Activated CD8-positive, alpha-beta memory T cell treated with anti-CD3 and anti-CD28 coated beads for 36 hours (primary cell): Measurements from ENCODE around the gene METTL6. TPM values are rescaled to one million over a fixed set of nuclear protein-coding genes. Genes with fewer than 3 reads are reported as not detected.
"Not testable (repeated sequence)": the region's sequence is repeated elsewhere in the genome, so short reads cannot be mapped to it uniquely, and the experiment has no call there.

Source experiments
- CTCF ChIA-PET: fragments of 350-600 bp; sonication (Branson Sonifier 250); formaldehyde crosslinking; loops from one replicate; lab custom pipeline; 2021; ENCODE audit warnings: antibody characterized with exemption; lab: Charles Lee
- POLR2A ChIA-PET: fragments of 350-600 bp; sonication (Branson Sonifier 250); formaldehyde crosslinking; loops from one replicate; lab custom pipeline; 2021; ENCODE audit warnings: antibody characterized with exemption; lab: Charles Lee
- total RNA-seq, 2 experiments: library from RNA; stranded (reverse); gene quantifications; one replicate each; pipeline ENCODE4 v1.2.3, GENCODE V29; 2021

Gene METTL6
- total RNA-seq, 2 experiments from 2014 or later = 22.2 to 23.3 TPM

DNA sequence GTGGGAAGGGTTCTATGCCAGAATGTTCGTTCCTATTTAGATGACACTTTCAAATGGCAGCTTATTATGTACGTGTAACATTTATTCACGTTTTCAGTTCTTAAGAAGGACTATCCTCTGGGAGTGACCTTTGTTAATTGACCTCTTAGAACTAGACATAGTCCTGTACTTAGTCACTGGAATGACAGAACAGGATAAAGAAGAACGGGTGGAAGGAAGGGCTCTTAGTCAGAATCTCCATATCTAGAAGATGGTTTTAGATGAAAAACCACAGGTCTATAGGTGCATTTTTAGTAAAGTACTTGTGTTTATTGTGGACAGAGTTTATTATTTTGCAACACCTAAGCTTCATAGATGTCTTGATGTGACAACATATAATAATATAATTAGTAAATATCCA is 6.5 kb downstream of the METTL6 start:
- CTCF ChIA-PET = no interaction called here
- POLR2A ChIA-PET = no interaction called here

DNA sequence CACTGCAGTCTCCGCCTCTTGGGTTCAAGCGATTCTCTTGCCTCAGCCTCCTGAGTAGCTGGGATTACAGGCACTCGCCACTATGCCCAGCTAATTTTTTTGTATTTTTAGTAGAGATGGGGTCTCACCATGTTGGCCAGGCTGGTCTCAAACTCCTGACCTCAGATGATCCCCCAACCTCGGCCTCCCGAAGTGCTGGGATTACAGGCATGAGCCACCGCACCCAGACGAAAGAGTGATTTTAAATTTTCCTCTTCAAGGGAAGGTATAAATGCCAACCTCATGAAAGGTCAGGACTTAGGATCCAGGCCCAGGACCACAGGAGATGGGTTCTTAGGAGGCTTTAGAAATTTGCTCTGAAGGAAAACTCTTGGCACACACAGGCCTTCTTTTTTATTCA is 16.4 kb downstream of the METTL6 start:
- POLR2A ChIA-PET, CTCF ChIA-PET: not testable (repeated sequence)

DNA sequence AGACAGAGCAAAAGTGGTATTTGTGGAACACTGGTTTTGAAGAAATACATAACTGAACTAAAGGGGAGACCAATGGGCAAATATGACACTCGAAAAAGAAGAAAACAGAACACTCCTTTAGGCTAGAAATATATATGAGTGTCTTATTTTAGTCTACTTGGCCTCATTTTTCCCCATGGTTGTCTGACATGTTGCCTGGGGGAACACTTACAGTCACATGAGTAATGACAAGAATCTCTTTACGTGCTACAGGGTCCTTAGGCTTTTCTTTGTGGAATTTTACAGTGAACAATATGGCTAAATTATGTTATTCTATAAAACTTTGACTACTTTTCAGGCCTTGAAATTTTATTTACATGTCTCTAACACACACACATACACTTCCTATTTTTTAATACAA is 17.6 kb downstream of the METTL6 start:
- POLR2A ChIA-PET = no interaction called here

DNA sequence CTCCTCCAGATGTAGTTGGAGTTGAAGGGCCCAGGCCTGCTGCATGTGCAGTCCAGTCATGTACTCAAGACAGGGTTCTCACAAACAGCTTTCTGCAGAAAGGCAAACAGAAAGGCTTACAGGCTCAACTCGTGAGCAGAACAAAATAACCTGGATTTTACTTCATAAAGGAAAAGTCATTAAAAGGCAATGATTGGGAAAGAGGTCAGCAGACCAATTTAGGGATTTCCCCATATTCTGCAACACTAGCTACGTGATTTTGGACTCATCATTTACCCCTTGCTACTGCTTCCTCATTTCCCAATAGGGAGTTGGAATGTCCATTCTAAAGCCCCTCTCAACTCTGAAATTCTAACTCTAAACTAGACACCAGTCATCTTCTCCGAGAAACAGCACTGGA is 18.1 kb downstream of the METTL6 start:
- ChIA-PET CTCF (no interaction called here), POLR2A (no interaction called here)

More for the DNA sequence above, 17.6 kb downstream of the METTL6 start:
- CTCF ChIA-PET = no interaction called here

DNA sequence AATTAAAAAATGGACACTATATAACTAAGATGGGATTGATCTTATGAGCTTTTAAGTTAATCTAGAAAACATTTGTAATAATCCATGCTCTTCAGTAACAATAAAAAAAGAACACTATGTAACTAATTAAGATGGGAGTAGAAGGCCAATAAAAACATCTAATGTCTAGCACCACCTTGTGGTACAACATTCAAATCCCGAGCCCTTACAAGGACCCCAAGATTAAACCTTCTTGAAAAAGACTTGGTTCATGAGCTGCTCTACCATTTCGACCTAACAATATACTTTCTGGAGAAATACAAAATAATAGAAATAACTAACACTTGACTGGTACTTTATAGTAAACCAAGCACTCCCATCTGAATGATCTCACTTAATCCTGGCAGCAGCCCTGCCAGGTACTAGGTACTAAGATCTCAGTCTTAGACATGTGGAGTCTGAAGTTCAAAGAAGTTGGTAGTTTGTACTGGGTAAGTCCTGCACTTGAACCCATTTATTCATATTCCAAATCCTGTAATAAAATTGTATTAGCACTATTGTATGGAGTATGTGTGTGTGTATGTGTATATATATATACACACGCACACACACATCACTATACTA is 21.8 kb downstream of the METTL6 start:
- ChIA-PET CTCF (interaction anchor here (0.9 to 2.2 kb wide), 14 partner anchors 20 to 286 kb away, joined by 3 to 13 read pairs (median 4); no protein-coding TSS in a partner anchor), POLR2A (interaction anchor here (1.0 kb wide), 1 partner anchor 200 kb away, joined by 3 read pairs; the partner anchor contains the start of gene CAPN7)

DNA sequence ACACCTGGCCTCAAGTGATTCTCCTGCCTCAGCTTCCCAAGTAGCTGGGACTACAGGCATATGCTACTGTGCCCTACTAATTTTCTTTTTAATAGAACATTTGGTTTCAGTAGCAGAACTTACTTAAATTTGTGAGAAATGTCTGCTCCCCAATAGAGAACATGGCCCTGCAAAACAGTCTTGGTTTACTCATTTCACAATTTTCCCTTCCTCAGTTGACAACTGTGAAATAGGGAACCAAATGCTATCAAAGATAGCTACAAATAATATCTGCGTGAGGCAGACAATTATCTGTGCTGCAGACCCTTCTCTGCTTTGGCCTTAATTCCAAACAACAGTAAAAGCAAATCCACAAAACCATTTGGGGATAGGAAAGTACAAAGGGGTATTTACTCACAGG is 22.6 kb downstream of the METTL6 start:
- POLR2A ChIA-PET = interaction anchor here (1.0 kb wide), 1 partner anchor 199 kb away, joined by 3 read pairs; the partner anchor contains the start of gene CAPN7
- CTCF ChIA-PET = interaction anchor here (0.9 to 2.2 kb wide), 14 partner anchors 21 to 286 kb away, joined by 3 to 13 read pairs (median 4); no protein-coding TSS in a partner anchor

DNA sequence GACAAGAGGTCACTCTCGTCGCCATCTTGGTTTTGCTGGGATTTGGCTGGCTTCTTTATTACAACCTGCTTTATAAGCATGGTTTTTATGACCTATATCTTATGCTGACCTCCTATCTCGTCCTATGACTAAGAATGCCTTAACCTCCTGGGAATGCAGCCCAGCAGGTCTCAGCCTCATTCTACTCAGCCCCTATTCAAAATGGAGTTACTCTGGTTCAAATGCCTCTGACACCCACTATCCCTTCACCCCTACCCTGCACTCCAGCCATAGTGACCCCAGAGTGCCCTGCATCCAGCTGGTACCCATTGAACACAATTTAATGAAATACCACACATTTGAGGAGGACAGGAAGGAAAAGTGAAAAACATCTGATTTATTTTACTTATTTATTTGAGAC is 23.4 kb downstream of the METTL6 start:
- POLR2A ChIA-PET = interaction anchor here (0.6 kb wide), 1 partner anchor 27 kb away, joined by 3 read pairs; no protein-coding TSS in a partner anchor
- CTCF ChIA-PET = interaction anchor here (0.6 to 2.2 kb wide), 5 partner anchors 22 to 204 kb away, joined by 3 to 8 read pairs (median 4); no protein-coding TSS in a partner anchor

DNA sequence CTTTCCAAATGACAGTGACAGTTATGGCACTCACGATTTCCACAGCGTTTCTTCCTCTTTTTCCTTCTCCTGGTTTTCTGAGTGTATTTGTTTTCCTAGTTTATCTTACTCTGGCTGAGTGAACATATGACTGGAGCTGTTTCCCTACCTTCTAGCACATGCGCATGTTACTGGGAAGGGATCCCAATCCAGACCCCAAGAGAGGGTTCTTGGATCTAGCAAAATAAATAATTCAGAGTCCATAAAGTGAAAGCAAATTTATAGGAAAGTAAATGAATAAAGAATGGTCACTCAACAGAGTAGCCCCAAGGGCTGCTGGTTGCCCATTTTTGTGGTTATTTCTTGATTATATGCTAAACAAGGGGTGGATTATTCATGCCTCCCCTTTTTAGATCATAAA is 23.8 kb downstream of the METTL6 start:
- POLR2A ChIA-PET = no interaction called here

DNA sequence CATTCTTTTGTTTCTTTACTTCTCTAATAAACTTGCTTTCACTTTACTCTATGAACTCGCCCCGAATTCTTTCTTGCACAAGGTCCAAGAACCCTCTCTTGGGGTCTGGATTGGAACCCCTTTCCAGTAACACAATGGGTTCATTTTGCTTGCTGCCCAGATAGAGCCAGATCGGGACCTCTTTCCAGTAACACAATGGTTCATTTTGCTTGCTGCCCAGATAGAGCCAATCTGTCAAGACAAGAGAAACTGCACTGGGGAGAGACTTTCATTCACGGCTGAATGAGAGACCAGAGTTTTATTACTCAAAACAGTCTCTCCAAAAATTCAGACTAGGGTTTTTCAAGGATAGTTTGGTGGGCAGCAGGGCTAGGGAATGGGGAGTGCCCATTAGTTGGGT is 25.4 kb downstream of the METTL6 start:
- POLR2A ChIA-PET = no interaction called here
- CTCF ChIA-PET = interaction anchor here (1.7 kb wide), 1 partner anchor 135 kb away, joined by 4 read pairs; no protein-coding TSS in a partner anchor

More for the DNA sequence above, 23.8 kb downstream of the METTL6 start:
- CTCF ChIA-PET = interaction anchor here (1.5 to 1.9 kb wide), 3 partner anchors 135 to 201 kb away, joined by 4 to 7 read pairs (median 4); no protein-coding TSS in a partner anchor

DNA sequence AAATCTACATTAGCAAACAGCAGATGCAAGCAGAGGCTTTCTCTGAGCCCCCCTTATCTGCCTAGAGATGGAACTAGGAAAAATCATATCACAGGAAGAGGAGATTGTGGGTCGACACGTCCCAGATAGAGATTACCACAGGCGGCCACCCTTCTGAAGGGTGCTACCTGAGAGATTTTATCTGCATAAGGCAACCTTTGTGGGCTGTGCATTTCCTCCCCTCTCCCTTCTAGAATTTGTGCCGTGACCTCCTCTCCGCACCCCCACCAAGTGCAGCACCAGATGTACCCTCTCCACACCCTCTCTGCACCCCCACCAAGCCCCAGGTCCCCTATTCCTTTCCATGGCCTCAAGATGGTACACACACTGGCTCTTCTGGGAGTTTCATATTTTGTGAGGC is 27.4 kb downstream of the METTL6 start:
- POLR2A ChIA-PET = no interaction called here
- CTCF ChIA-PET = interaction anchor here (1.0 to 3.2 kb wide), 5 partner anchors 37 to 292 kb away, joined by 3 to 21 read pairs (median 3); no protein-coding TSS in a partner anchor

DNA sequence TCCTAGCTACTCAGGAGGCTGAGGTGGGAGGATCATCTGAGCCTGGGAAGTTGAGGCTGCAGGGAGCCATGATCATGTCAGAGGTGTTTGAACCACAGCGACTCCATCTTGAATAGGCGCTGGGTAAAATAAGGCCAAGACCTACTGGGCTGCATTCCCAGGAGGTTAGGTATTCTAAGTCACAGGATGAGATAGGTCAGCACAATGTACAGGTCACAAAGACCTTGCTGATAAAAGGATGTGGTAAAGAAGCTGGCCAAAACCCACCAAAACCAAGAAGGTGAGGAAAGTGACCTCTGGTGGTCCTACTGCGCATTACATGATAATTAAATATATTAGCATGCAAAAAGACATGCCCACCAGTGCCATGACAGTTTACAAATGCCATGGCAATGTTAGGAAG is 28.6 kb downstream of the METTL6 start:
- POLR2A ChIA-PET = not testable (repeated sequence)
- CTCF ChIA-PET = interaction anchor here (1.2 to 3.2 kb wide), 5 partner anchors 36 to 198 kb away, joined by 3 to 21 read pairs (median 3); no protein-coding TSS in a partner anchor

DNA sequence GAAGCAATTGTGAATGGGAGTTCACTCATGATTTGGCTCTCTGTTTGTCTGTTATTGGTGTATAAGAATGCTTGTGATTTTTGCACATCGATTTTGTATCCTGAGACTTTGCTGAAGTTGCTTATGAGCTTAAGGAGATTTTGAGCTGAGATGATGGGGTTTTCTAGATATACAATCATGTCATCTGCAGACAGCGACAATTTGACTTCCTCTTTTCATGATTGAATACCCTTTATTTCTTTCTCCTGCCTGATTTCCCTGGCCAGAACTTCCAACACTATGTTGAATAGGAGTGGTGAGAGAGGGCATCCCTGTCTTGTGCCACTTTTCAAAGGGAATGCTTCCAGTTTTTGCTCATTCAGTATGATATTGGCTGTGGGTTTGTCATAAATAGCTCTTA is 34.1 kb downstream of the METTL6 start:
- POLR2A ChIA-PET, CTCF ChIA-PET: not testable (repeated sequence)

DNA sequence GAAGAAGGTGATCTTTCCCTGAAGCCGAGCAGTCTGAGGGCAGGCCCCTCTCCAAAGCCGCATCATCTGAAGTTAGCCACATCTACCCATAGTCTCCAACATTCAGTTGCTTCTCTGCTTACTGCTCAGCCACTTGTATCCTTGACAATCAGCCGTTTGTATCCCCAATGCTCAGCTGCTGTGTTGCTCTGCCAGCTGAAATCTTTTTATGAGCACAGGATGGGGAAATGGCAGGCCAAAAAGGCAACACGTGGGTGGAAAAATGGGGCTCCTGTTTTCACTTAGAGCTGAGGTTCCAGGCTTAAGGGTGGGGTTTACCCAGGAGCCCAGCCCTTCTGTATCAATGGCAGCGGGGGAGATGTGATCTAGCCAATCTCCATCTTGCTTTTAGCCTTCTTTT is 36.3 kb downstream of the METTL6 start:
- ChIA-PET POLR2A (no interaction called here), CTCF (no interaction called here)

DNA sequence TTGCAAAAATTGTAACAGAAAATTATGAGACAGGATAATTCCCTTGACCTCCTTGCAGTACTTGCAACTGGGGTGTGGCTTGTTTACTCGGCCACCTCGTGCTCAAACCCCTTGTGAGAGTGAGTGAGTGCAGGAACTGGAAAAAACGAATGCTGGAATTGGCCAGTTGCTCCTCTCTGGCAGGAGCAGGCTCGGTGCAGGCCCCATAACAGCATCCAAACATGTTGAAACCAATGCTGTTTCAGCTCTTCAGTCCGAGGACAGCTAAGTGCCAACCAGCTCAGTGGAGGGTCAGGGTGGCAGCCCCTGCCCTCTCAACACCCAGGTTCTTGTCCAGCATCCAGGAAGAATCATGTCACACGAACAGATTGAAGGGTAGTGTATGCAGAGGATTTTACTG is 36.9 kb downstream of the METTL6 start:
- CTCF ChIA-PET = interaction anchor here (1.0 kb wide), 1 partner anchor 273 kb away, joined by 3 read pairs; no protein-coding TSS in a partner anchor
- POLR2A ChIA-PET = no interaction called here

DNA sequence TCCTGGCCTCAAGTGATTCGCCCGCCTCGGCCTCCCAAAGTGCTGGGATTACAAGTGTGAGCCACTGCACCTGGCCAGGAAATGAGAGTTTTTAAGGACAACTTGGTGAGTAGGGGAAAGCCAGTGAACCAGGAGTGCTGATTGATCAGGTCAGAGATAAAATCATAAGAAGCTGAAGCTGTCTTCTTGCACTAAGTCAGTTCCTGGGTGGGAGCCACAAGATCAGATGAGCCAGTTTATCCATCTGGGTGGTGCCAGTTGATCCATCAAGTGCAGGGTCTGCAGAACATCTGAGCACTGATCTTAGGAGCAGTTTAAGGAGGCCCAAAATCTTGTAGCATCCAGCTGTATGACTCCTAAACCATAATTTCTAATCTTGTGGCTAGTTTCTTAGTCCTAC is 39.0 kb downstream of the METTL6 start:
- CTCF ChIA-PET, POLR2A ChIA-PET: not testable (repeated sequence)

DNA sequence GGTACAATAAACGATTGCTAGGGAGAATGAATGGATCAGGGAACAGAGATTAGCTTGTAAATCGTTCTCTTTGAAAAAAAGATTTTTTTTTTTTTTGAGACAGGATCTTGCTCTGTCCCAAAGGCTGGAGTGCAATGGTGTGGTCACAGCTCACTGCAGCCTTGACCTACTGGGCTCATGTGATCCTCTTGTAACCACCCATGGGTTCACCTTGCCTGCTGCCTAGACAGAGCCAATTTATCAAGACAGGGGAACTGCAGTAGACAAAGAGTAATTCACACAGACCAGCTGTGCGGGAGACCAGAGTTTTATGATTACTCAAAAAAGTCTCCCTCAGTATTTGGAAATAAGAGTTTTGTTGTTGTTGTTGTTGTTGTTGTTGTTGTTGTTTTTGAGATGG is 39.6 kb downstream of the METTL6 start:
- ChIA-PET CTCF (no interaction called here), POLR2A (no interaction called here)

DNA sequence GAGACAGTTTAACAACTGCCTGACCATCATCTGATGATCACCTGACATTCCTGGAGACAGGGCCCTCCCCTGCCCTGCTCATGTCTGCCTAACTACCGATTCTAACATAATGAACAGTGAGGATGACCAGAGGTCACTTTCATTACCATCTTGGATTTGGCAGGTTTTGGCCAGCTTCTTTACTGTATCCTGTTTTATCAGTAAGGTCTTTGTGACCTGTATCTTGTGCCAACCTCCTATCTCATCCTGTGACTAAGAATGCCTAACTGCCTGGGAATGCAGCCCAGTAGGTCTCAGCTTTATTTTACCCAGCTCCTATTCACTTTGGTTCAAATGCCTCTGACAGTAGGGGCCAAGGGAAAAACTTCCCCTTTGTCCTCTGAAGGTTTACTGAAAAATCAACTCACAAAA is 40.2 kb downstream of the METTL6 start:
- POLR2A ChIA-PET = no interaction called here
- CTCF ChIA-PET = no interaction called here

DNA sequence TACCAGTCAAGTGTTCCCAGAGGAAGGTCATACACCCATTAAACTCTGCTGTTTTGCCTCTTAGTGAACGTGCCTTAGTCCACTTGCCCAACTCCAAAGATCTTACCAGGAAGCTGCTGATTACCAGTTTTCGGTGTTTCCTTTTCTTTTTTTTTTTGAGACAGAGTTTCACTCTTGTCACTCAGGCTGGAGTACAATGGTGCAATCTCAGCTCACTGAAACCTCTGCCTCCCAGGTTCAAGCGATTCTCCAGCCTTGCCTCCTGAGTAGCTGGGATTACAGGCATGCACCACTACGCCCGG is 40.7 kb downstream of the METTL6 start:
- POLR2A ChIA-PET, CTCF ChIA-PET: not testable (repeated sequence)

DNA sequence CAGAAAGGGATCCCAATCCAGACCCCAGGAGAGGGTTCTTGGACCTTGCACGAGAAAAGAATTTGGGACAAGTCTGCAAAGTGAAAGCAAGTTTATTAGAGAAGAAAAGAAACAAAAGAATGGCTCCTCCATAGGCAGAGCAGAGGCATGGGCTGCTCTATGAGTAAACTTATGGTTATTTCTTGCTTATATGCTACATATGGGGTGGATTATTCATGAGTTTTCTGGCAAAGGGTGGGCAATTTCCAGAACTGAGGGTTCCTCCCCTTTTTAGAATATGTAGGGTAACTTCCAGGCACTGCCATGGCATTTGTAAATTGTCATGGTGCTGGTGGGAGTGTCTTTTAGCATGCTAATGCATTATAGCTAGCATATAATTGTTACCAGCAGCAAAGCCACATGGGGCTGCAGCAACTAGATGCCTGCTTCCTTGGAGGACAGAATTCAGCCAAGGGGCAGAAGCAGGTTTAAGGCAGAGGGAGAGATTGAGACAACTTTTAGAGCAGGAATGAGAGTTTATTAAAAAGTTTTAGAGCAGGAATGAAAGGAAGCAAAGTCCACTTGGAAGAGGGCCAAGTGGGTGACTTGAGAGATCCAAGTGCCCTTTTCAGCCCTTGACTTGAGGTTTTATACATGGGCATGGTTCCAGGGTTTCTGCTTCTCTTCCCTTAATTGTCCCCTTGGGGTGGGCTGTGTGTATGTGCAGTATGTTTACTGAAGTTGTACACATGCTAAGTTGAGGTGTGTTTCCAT is 41.3 kb downstream of the METTL6 start:
- POLR2A ChIA-PET = no interaction called here
- CTCF ChIA-PET = interaction anchor here (2.6 kb wide), 1 partner anchor 184 kb away, joined by 7 read pairs; no protein-coding TSS in a partner anchor

DNA sequence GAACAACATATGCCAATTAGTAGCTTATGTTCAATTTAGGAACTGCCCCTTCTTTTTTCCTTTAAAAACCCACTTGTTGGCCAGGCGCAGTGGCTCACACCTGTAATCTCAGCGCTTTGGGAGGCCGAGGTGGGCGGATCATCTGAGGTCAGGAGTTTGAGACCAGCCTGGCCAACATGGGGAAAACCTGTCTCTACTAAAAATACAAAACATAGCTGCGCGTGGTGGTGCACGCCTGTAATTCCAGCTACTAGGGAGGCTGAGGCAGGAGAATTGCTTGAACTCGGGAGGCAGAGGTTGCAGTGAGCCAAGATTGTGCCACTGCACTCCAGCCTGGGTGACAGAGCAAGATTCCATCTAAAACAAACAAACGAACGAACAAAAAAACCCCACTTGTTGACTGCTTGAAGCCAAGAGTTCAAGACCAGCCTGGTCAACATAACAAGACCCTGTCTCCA is 42.1 kb downstream of the METTL6 start:
- POLR2A ChIA-PET = interaction anchor here (0.7 kb wide), 1 partner anchor 119 kb away, joined by 3 read pairs; no protein-coding TSS in a partner anchor
- CTCF ChIA-PET = interaction anchor here (2.6 kb wide), 1 partner anchor 183 kb away, joined by 7 read pairs; no protein-coding TSS in a partner anchor
